GM19099 (cell line): ENCODE results near the gene GTSE1.

Experiments used
- POLR2A ChIP-seq: IDR thresholded peaks from 3 replicates; pipeline ENCODE4 v1.6.1; 2011; ENCODE audit warnings: low read depth; ENCODE audit not compliant: insufficient read length; ENCODE audit errors: extremely low read depth

GTSE1 gene

DNA sequence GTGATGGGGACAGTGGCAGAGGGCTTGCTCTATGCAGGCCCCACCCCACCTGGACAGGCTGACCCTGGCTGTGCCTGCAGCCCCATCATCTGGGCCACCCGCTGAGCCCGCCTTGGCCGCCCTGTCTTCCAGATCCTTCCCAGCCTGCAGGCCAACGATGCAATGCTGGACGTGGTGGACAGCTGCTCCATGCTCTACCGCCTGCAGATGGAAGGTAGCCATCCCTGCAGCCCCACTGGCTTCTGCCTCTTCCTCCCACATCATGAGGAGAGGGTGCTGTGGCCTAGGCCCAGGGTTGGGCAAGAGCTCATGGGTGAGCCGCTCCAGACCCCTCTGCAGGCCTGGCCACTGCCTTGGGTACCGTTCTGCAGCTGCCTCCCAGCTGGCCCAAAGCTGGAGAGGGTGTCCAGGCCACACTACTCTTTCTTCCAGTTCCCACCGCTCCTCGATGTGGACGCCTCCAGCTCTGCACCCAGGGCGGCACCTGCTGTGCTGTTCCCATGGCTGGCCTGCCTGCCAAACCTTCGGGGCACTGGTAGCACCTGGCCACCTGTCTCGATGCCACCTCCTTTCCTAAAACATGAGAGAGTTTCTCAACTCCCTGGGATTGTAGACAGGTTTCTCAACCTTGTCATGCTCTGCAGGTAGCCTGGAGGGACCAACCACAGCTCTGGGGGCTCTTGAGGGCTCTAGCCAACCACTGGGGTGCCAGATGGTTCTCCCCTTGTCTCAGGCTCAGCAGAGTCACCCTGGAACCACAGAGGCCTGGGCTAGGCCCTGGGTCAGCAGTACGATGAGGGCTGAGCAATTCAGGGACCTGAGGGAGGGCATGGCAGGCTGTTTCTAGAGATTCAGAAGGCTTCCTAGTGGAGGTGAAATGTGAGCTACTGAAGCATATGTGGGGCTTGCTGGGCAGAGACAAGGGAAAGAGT, 9.5 kb upstream of the GTSE1 start:
- TF ChIP-seq POLR2A: no peak

DNA sequence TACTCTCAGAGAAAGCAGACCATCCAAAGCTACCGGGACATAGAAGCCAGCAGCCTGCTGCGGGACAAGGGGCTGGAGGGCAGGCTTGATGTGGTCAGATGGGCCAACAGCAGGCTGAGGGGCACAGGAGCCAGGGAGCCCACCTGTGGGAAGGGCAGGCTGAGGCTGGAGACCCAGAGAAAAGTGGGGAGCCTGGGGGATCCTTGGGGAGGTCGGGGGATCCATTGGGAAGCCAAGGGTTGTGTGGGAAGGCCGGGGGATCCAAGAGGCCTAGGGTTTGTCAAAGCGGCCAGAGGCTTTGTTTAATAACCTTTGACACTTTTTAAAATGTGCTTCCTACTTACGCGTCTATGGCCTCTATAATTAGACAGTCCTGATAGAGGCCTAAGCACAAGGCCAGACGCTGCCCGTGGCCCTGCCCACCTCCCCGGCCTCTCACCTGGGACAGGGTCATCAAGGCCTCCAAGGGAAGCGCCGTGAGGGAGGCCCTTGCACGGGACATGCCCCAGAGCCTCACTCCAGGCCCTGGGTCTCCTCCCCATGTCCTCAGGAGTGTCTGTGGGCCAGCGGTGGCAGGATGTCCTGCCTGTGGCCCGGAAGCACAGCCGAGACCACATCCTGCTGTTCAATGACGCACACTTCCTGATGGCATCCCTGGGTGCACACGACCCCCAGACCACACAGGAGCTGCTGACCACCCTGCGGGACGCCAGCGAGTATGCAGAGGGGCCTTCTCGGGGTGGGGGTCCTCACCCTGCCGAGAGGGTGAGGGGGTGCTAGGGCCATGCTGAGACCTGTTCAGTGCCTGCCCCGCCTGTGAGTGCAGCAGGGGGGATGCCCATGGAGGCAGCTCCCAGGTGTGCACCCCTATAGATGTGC, 8.6 kb upstream of the GTSE1 start:
- TF ChIP-seq POLR2A: peak; percentile 89

DNA sequence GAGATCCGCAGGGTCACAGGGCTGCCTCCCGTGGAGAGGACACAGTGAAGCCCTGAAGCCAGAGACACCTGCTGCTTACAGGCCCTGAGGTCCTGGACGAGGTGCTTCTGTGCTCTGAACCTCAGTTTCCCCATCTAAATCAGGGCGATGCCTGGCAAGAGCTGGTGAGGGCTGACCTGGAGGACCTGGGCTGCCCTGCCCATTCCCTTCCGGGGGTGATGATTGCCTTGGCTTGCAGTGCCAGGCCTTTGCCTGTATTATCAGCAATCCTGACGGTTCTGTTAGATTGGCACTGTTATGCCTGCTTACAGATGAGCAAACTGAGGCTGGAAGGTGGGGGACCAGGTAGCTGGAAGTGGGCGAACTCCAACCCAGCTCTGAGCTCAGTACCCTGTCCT, 7.8 kb upstream of the GTSE1 start:
- no peak for TF ChIP-seq POLR2A

DNA sequence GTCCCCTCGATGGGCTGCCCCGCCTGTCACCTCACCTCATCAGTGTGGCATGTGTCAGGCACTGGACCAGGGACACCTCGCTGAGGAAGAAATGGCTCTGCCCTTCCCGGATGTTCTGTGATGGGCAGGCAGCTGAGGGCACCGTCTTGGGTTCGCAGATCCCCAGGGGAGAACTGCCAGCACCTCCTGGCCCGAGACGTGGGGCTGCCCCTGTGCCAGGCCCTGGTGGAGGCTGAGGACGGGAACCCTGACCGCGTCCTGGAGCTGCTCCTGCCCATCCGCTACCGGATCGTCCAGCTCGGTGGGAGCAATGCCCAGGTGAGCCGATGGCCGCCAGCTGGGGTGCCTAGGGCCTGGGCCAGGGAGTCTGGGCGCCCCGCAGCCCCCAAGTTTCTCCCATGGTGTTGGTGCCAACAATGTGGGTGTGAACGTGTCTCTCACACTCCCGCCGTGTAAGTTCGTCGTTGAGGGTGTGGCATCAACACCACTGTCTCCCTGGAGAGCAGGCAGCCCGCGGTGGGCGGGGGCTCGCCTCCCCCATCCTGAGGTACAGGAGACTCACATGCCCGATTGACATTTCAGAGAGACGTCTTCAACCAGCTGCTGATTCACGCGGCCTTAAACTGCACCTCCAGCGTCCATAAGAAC, 7.3 kb upstream of the GTSE1 start:
- TF ChIP-seq POLR2A: no peak

DNA sequence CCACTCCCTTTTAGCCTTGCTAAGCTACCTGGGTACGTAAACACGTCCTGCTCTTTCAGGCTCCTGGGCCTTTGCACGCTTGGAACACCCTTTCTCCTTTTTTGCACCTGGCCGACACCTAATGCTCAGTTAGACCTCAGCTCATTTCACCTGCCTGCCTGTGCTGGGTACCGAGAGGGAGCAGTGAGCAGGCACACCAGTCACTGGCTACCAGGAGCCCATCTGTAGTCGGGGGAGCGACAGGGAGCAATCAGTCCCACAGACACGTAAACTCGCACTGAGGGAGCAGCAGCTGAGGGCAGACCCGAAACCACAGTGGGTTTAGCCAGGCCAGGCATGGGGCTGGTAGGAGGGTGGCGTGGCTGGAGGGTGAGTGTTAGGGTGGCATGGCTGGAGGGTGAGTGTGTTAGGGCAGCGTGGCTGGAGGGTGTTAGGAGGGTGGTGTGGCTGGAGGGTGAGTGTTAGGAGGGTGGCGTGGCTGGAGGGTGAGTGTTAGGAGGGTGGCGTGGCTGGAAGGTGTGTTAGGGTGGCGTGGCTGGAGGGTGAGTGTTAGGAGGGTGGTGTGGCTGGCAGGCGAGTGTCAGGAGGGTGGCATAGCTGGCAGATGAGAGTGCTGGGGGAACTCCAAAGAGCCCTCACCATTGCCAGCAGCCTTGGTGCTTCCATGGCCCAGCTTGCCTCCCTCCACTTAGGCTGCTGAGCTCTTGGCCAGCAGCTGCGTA, 6.4 kb upstream of the GTSE1 start:
- TF ChIP-seq POLR2A: no peak

DNA sequence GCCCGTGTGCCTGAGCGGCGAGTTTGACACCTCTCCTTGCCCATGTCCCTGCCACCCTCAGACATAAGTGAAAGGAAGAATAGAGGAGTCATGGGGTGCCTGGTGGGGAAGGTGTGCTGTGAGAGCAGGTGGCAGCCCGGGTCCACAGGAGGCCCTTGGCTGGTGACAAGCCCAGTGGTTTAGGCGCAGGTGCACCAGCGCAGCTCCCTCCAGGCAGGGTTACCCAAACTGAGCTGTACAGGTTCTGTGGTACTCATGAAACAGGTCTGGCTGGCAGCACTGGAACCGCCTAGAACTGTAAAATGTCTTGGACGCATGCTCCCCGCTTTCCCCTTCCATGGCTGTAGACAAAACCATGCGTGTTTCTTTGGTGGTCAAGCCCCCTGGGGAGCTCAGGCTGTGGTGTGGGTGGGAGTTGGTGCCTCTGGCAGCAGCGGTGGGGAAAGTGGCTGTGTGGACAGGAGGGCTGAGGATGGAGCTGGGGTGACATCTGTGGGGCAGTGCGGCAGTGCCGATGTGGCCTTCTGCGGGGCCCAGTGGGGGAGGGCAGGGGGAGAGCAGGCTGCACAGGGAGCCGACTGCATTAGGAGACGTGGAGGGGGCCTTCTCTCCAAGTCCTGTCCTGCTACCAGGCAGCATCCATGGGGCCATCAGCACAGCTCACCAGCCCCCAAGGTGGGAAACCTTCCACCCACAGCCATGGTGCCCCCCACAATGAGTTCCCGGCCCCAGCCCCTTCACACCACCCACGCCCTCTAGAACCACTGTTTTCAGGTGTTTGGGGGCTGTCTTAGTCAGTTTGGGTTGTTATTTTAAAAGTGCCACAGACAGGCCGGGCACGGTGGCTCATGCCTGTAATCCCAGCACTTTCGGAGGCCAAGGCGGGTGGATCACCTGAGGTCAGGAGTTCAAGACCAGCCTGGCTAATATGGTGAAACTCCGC, 5.6 kb upstream of the GTSE1 start:
- no peak for TF ChIP-seq POLR2A

DNA sequence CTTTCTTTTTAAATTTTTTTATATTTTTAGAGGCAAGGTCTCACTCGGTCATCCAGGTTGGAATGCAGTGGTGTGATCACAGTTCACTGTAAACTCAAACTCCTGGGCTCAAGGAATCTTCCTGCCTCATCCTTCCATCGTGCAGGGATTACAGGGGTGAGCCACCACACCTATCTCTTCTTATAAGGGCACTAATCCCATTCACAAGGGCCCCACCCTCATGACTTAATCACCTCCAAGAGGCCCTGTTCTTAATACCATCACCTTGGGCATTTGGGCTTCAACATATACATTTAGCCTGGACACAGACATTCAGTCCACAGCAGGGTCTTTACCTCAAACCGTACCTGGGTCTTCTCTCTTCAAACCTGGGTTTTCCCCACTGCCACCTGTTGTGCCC, 4.5 kb upstream of the GTSE1 start:
- no peak for TF ChIP-seq POLR2A

DNA sequence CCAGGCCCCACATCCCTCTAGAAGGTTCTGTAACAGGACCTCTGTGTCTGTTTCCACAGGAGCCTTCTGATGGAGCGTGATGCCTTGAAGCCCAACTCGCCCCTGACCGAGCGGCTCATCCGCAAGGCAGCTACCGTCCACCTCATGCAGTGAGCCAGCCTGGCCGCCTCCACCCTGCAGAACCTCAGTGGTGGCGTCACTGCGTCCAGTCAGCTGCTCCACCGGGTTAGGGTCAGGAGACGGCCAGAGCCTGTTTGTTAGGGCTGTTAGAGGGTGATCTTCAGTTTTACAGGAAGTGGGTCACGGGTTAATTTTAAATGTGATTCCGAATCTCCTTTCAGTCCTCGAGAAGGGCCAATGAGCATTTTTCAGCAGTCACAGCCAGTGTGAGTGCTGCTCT, 3.9 kb upstream of the GTSE1 start:
- TF ChIP-seq POLR2A: no peak

DNA sequence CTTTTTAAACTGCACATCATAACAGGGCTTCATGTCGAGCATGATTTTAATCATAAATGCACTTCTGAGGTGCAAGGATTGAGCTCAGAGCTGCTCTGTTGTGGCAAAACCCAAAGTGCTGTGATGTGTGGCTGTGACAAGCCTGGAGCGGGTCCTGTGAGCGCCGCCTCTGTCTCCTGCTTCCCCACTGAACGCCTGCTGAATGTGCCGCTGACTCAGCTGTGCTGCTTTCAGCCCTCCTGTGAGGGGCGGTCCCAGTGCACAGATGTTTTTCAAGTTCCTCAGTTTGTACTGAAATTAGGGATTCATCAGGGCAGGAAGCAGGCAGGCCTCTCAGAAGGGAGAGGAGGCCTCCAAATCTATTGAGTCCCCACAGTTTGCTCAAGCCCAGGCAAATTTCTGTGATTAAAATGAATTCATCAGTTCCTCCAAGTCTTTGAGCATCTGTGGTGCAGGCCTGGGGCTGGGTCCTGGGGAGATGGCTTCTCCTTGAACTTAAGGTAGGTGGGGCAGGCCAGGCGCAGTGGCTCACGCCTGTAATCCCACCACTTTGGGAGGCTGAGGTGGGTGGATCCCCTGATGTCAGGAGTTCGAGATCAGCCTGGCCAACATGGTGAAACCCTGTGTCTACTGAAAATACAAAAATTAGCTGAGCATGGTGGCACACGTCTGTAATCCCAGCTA, 3.0 kb upstream of the GTSE1 start:
- no peak for TF ChIP-seq POLR2A

DNA sequence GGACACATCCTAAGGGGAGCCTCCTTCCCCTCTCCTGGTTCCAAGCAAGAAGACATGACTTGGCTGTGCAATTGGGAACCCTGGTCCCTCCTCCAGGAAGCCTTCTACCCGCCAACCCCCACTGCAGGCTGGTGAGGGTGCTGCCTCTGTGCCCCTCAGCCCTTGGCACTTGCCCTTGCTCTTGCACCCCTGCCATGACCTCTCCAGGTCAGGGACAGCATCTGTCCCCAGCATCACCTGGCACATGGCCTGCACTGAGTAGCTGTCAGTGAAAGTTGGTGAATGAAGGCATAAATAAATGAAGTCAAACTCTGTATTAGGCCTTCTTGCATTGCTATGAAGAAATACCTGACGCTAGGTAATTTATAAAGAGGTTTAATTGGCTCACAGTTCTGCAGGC, 1.9 kb upstream of the GTSE1 start:
- TF ChIP-seq POLR2A: no peak

DNA sequence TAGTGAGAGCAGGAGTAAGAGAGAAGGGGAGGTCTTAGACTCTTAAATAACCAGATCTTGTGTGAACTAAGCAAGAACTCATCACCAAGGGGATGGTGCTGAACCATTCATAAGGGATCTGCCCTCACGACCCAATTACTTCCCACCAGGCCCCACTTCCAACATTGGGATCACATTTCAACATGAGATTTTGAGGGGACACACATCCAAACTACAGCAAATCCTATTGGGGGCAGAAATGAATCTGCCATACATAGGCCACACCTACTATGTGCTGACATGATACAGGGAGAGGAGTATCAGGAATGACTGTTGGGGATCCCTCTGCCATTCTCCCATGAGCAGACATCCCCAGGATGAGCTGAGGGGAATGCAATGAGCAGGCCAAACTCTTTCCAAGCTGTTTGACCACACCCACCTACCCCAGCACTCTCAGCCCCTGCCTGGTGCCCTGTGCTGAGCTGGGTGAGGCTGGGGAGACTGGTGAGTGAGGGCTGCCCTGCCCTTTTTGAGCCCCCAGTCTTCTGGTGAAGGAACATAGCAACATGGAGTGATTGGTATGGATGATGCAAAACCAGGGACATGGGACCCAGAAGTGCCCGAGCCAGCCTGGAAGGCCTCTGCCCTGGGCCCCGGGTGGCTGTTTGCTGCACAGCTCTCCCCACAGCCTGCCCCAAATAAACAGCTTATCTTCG, 1.2 kb upstream of the GTSE1 start:
- TF ChIP-seq POLR2A: no peak

DNA sequence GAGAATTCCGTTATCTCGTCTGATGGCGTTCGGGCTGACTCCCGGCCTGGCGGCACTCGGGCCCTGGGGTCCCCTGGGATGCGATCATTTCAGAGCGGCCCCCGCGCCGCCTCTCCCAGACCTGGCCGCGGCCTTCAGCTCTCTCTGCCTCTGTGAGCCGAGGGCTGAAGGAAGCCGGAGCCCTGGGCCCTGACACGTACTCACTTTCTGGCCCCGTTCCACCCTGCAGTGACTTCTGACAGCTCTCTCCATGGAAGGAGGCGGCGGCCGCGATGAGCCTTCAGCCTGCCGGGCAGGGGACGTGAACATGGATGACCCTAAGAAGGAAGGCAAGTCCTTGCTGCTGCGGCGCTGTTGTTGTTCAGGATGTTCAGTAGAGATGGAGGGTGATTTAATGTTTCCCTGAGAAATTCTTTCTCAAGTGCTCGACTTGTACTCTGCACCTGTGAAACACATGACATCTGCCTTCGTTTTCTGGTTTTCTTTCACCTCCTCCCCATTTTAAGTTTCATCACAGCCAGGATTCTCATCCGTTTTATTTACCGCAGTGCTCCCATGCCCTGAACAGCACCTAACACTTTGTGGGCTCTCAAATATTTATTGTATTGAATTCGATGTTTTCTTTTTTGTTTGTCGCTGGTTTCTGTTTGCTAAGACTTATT, 612 bp downstream of the GTSE1 start:
- no peak for TF ChIP-seq POLR2A
